Loucy (cell line): Measurements from ENCODE around the gene ELAVL1.

Experiments used
- EZH2phosphoT487 ChIP-seq: fragments of 200-600 bp; IDR thresholded peaks from 2 replicates; pipeline ENCODE4 v1.6.1; 2018; ENCODE audit warnings: antibody characterized with exemption, mild to moderate bottlenecking, moderate library complexity, borderline replicate concordance
- TF ChIP-seq, protein P1 (sequence below): fragments of 200-600 bp; sonication (generic); conservative IDR thresholded peaks from 2 replicates; pipeline ENCODE4 v1.5.1; 2014; ENCODE audit warnings: mild to moderate bottlenecking, antibody characterized with exemption, low read length

DNA sequence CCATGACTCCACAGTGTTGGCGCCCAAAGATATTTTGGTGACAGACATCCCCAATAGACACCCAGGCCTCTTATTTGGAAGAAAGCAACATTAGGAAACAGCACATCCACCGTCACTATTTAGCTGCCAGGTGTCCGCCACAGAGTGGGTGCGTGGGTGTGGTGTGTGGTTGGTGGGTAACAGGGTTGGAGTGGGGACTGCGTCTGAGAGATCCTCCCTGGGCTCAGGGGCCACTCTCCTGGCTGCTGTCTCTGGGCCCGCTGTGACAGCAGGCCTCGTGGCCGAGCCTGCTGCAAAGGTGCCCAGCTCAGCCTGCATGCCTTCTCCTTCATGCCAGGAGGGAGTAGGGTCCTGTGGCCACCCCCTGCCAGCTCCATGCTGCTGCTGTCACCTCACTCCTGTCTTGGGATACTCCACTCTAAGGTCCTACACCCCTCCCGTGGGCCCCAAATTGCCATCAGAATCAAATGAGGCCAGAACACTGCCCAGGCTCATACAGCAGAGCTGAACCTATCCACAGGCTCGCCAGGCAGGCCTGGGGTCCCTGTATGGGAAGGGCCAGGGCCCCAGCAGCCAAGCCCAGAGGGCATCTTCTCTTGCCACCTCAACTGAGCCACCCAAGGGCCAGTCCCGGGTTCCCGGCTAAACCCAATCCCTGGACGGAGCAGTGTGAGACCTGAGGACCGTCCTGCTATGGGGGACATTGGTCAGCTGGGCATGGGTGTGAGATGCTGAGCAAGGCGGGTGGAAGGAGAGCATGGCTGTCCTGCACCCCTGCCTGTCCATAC is 37.2 kb downstream of the ELAVL1 start:
- TF ChIP-seq, protein P1, sequence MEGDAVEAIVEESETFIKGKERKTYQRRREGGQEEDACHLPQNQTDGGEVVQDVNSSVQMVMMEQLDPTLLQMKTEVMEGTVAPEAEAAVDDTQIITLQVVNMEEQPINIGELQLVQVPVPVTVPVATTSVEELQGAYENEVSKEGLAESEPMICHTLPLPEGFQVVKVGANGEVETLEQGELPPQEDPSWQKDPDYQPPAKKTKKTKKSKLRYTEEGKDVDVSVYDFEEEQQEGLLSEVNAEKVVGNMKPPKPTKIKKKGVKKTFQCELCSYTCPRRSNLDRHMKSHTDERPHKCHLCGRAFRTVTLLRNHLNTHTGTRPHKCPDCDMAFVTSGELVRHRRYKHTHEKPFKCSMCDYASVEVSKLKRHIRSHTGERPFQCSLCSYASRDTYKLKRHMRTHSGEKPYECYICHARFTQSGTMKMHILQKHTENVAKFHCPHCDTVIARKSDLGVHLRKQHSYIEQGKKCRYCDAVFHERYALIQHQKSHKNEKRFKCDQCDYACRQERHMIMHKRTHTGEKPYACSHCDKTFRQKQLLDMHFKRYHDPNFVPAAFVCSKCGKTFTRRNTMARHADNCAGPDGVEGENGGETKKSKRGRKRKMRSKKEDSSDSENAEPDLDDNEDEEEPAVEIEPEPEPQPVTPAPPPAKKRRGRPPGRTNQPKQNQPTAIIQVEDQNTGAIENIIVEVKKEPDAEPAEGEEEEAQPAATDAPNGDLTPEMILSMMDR: no peak
- TF ChIP-seq EZH2phosphoT487: no peak
